Natural killer cell (primary cell): ENCODE data around the gene APBA1. TPM values are rescaled to one million over a fixed set of nuclear protein-coding genes. Genes with fewer than 3 reads are reported as not detected.

Experiments
- ATAC-seq, 3 donors: fragments of 150-1000 bp in 2 of 3; fragments of 200-7000 bp in 1 of 3; cut with Tn5 transposase; 1 replicate in 1 of 3; 2 replicates in 2 of 3; pipeline ENCODE4 v1.10.0; 2021; ENCODE audit warnings: mild to moderate bottlenecking in 2 of 3, moderate library complexity in 2 of 3
- DNase-seq, 2 donors: peaks; one replicate each; pipeline versions ENCODE4 v3.0.0 to v3.0.0-alpha.2; 2013 to 2021; ENCODE audit warnings: mixed read lengths in 1 of 2
- H3K27ac ChIP-seq: one replicate; pipeline ENCODE4 v1.5.1; 2013; ENCODE audit warnings: mild to moderate bottlenecking, low read length
- H3K27me3 ChIP-seq: one replicate; pipeline ENCODE4 v1.6.1; 2013; ENCODE audit warnings: low read length; ENCODE audit not compliant: control insufficient read depth, insufficient read depth
- H3K36me3 ChIP-seq: one replicate; pipeline ENCODE4 v1.6.1; 2013; ENCODE audit warnings: low read length; ENCODE audit not compliant: control insufficient read depth, insufficient read depth
- H3K4me1 ChIP-seq: one replicate; pipeline ENCODE4 v1.6.1; 2013; ENCODE audit warnings: low read length; ENCODE audit not compliant: control insufficient read depth, insufficient read depth
- H3K4me3 ChIP-seq: one replicate; pipeline ENCODE4 v1.5.1; 2013; ENCODE audit warnings: low read length
- H3K9me3 ChIP-seq: one replicate; pipeline ENCODE4 v1.6.1; 2013; ENCODE audit warnings: low read length; ENCODE audit not compliant: control insufficient read depth, insufficient read depth
- H3K27ac Mint-ChIP-seq, 2 donors: one replicate each; pipeline ENCODE4 v1.8.0; 2022; ENCODE audit warnings: mild to moderate bottlenecking in 2 of 2, mixed read lengths in 2 of 2, moderate library complexity in 1 of 2
- H3K27me3 Mint-ChIP-seq, 2 donors: one replicate each; pipeline ENCODE4 v1.8.0; 2022; ENCODE audit warnings: low read depth in 2 of 2, mixed read lengths in 2 of 2
- H3K36me3 Mint-ChIP-seq: one replicate; pipeline ENCODE4 v1.8.0; 2022; ENCODE audit warnings: mixed read lengths
- H3K4me1 Mint-ChIP-seq, 2 donors: one replicate each; pipeline ENCODE4 v1.8.0; 2022; ENCODE audit warnings: mixed read lengths in 2 of 2
- H3K4me3 Mint-ChIP-seq: one replicate; pipeline ENCODE4 v1.8.0; 2022; ENCODE audit warnings: mild to moderate bottlenecking, moderate library complexity, mixed read lengths
- H3K9me3 Mint-ChIP-seq, 2 donors: one replicate each; pipeline ENCODE4 v1.8.0; 2022; ENCODE audit warnings: mixed read lengths in 2 of 2
- WGBS: methylation state at CpG from one replicate; pipeline ENCODE4 v1.1.7; 2013; ENCODE audit warnings: missing lambda C conversion rate; ENCODE audit not compliant: insufficient coverage; 5-methylcytosine and 5-hydroxymethylcytosine counted together
- intact Hi-C: fragments of 100-400 bp; cut with micrococcal nuclease; formaldehyde crosslinking; loops from one replicate; pipeline ENCODE4 v1.14.2; 2022
- total RNA-seq, 4 donors: library from RNA; stranded (reverse); fragments of 120-200 nt in 1 of 4; gene quantifications; one replicate each; pipeline versions ENCODE4 v1.2.3 to v1.2.4, GENCODE V29; 2013 to 2022
- TF ChIP-seq, protein P1 (sequence below): fragments of 200-600 bp; IDR thresholded peaks from one replicate; pipeline ENCODE4 v1.8.0; 2022; ENCODE audit warnings: antibody characterized with exemption

Gene APBA1
- total RNA-seq, 3 donors from 2014 or later (not counting 1 experiment from before 2014, with no cell fraction given) = 0.11 to 0.31 (median 0.13) TPM

DNA sequence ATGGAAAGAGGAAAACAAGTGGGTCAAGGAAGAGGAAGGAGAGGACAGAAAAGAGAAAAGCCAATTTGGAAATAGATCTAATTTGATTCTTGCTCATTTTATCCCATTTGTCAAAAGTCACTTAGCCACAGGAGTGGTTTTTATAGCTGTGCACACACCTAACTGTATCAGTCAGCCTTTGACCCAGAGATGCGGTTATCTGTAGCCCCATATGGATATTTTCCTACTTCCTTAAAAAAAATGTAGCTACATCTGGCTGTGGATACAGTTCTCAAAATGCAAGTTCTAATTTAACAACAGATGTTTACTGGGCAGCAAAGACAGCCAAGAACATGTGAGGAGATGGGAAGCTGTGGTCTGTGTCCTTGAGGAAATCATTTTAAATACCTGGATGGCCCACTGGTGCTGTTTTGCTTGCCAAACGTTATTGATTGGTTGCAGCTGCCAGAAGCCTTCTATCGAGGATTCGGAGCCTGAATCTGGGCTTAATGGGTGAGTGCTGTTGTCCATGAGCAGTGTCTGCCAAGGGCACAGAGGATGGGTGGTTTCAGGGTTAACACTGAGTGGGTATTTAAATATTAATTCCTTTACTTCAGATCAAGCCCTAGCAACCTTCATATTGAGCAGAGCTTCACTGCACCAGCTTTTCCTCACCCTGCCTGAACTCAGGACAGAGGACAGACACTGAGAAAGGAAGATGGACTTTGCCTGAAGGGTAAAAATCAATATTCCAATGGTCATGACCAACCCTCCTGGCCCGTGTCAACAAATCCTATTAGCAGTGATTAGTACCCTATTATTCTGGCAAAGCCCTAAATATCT, 92.2 kb downstream of the APBA1 start:
- WGBS = 75% methylated on average over 4 of the region's 5 CpGs
- Histone ChIP-seq H3K27me3 (no peaks in the 10 kb centered on the region), H3K4me3 (no peak overlapping the region), H3K4me1 (no peaks in the 10 kb centered on the region), H3K36me3 (no peaks in the 10 kb centered on the region), H3K27ac (no peak overlapping the region), H3K9me3 (no peaks in the 10 kb centered on the region)
- no peak overlapping the region for H3K27ac Mint-ChIP-seq
- DNase-seq = no peak
- TF ChIP-seq, protein P1, sequence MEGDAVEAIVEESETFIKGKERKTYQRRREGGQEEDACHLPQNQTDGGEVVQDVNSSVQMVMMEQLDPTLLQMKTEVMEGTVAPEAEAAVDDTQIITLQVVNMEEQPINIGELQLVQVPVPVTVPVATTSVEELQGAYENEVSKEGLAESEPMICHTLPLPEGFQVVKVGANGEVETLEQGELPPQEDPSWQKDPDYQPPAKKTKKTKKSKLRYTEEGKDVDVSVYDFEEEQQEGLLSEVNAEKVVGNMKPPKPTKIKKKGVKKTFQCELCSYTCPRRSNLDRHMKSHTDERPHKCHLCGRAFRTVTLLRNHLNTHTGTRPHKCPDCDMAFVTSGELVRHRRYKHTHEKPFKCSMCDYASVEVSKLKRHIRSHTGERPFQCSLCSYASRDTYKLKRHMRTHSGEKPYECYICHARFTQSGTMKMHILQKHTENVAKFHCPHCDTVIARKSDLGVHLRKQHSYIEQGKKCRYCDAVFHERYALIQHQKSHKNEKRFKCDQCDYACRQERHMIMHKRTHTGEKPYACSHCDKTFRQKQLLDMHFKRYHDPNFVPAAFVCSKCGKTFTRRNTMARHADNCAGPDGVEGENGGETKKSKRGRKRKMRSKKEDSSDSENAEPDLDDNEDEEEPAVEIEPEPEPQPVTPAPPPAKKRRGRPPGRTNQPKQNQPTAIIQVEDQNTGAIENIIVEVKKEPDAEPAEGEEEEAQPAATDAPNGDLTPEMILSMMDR = no peak
- H3K36me3 Mint-ChIP-seq = no peaks in the 10 kb centered on the region
- no peaks in the 10 kb centered on the region for H3K9me3 Mint-ChIP-seq
- peaks cover 0 to 10% of the 10 kb centered on the region in 2 donors for H3K27me3 Mint-ChIP-seq
- ATAC-seq = no peak
- peaks cover 0 to 6% of the 10 kb centered on the region in 2 donors for H3K4me1 Mint-ChIP-seq
- intact Hi-C loops = no loop called here
- H3K4me3 Mint-ChIP-seq = no peak overlapping the region

DNA sequence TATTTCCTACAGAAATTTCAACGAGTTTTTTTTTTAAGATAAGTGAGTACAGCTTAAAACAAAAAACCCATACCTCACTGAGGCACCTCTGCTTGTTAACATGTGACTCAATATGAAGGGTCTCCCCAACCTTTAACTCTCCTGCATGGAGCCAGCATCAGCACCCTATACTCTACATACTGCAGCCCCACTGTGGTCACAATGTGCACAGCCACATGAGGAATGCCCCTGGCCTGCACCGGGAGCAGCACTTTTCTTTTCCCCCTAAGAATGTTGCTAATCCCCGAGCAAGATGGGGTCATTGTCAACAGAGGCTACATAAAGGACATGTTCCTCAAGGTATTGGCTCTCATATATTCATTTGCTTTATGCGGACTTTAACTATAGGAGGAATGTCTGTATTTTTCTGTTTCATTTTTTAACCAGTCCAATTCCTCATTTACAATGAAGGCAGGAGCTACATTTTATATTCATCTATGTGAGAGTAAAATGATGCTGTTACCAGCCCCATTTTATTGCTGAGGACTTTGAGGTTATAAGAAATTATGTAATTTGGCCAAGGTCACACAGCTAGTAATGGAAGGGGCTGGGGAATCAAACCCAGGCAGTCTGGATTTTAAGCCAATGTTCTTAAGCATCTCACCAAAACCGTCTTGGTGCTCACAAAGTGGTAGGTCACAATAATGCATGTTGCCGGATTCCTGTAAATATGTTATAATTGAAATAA, 93.0 kb downstream of the APBA1 start:
- TF ChIP-seq, protein P1 = no peak
- 85% methylated on average over 4 of the region's 6 CpGs for WGBS
- Histone ChIP-seq H3K4me3 (no peak overlapping the region), H3K36me3 (no peaks in the 10 kb centered on the region), H3K4me1 (no peaks in the 10 kb centered on the region), H3K27ac (no peak overlapping the region), H3K27me3 (no peaks in the 10 kb centered on the region), H3K9me3 (no peaks in the 10 kb centered on the region)
- no peak overlapping the region for H3K4me3 Mint-ChIP-seq
- H3K4me1 Mint-ChIP-seq = peaks cover 0 to 6% of the 10 kb centered on the region in 2 donors
- DNase-seq = no peak
- intact Hi-C loops = no loop called here
- H3K9me3 Mint-ChIP-seq = no peaks in the 10 kb centered on the region
- no peaks in the 10 kb centered on the region for H3K36me3 Mint-ChIP-seq
- peaks cover 0 to 10% of the 10 kb centered on the region in 2 donors for H3K27me3 Mint-ChIP-seq
- no peak for ATAC-seq
- H3K27ac Mint-ChIP-seq = no peak overlapping the region

DNA sequence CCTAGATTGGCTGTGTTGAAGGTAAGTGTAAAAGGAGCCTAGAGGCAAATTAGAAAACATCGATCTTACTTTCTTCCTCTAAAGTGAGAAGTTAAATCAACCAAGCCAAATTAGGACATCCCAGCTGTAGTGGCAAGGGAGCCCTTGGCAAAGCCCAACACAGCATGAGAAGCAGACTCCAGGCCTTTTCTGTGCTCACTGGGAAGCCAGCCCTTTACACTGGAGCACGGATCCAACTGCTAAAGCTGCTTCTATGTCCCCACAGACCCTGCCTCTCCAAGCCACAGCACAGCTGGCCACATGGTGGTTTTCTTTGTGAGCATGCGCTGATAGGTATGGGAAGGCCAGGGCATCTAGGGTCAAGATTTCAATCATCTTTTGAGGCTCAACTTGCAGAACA, 94.1 kb downstream of the APBA1 start:
- TF ChIP-seq, protein P1 = no peak
- H3K9me3 ChIP-seq = no peaks in the 10 kb centered on the region
- WGBS = 83% methylated on average over 3 of the region's 3 CpGs
- no peaks in the 10 kb centered on the region for H3K36me3 ChIP-seq
- H3K27me3 ChIP-seq = no peaks in the 10 kb centered on the region
- no peak overlapping the region for H3K27ac ChIP-seq
- no peaks in the 10 kb centered on the region for H3K4me1 ChIP-seq
- peaks cover 0 to 10% of the 10 kb centered on the region in 2 donors for H3K27me3 Mint-ChIP-seq
- no peak overlapping the region for H3K27ac Mint-ChIP-seq
- no peak overlapping the region for H3K4me3 ChIP-seq
- ATAC-seq (no peak), DNase-seq (no peak)
- peaks cover 0 to 6% of the 10 kb centered on the region in 2 donors for H3K4me1 Mint-ChIP-seq
- H3K4me3 Mint-ChIP-seq = no peak overlapping the region
- intact Hi-C loops = no loop called here
- H3K36me3 Mint-ChIP-seq = no peaks in the 10 kb centered on the region
- no peaks in the 10 kb centered on the region for H3K9me3 Mint-ChIP-seq
